M059J (cell line): ENCODE results near the gene ACCSL. TPM values are rescaled to one million over a fixed set of nuclear protein-coding genes. Genes with fewer than 3 reads are reported as not detected.

Experiments used
- DNase-seq: peaks from one replicate; pipeline ENCODE4 v3.0.0-alpha.2; 2012; ENCODE audit warnings: low read depth
- total RNA-seq: library from RNA; depleted of rRNA; stranded (reverse); fragments of >200 nt; shearing (Covaris generic); gene quantifications from 2 replicates; pipeline ENCODE4 v1.2.3, GENCODE V29; 2014

The ACCSL gene
- total RNA-seq, 1 experiment from 2014 or later: not detected

- no peak for DNase-seq
Measured at GRCh38 chr11:44018127-44018521, 29.7 kb upstream of the ACCSL start.

GRCh38 chr11:44018829-44019228 lies 29.0 kb upstream of the ACCSL start:
- DNase-seq: no peak

GRCh38 chr11:44024977-44025376 lies 22.8 kb upstream of the ACCSL start:
- no peak for DNase-seq

- no peak for DNase-seq
Measured at GRCh38 chr11:44025727-44026126, 22.1 kb upstream of the ACCSL start.

GRCh38 chr11:44028401-44028800 lies 19.4 kb upstream of the ACCSL start:
- no peak for DNase-seq

- no peak for DNase-seq
Measured at GRCh38 chr11:44028816-44029506, 18.8 kb upstream of the ACCSL start.

GRCh38 chr11:44029507-44029845 lies 18.3 kb upstream of the ACCSL start:
- no peak for DNase-seq

GRCh38 chr11:44029977-44030911 lies 17.5 kb upstream of the ACCSL start:
- peak; percentile 38 for DNase-seq

GRCh38 chr11:44030996-44031395 lies 16.8 kb upstream of the ACCSL start:
- no peak for DNase-seq

- DNase-seq: no peak
Measured at GRCh38 chr11:44031549-44031948, 16.2 kb upstream of the ACCSL start.

- peak; percentile 47 for DNase-seq
Measured at GRCh38 chr11:44032299-44033085, 15.3 kb upstream of the ACCSL start.

- DNase-seq: no peak
Measured at GRCh38 chr11:44033411-44033850, 14.3 kb upstream of the ACCSL start.

GRCh38 chr11:44033856-44034255 lies 13.9 kb upstream of the ACCSL start:
- DNase-seq: no peak

GRCh38 chr11:44034639-44035038 lies 13.1 kb upstream of the ACCSL start:
- no peak for DNase-seq

- DNase-seq: peak; percentile 76
Measured at GRCh38 chr11:44036811-44037657, 10.7 kb upstream of the ACCSL start.

- DNase-seq: no peak
Measured at GRCh38 chr11:44037658-44037998, 10.2 kb upstream of the ACCSL start.

- DNase-seq: no peak
Measured at GRCh38 chr11:44043157-44043556, 4.6 kb upstream of the ACCSL start.

GRCh38 chr11:44046182-44046581 lies 1.6 kb upstream of the ACCSL start:
- no peak for DNase-seq

- no peak for DNase-seq
Measured at GRCh38 chr11:44047298-44047697, 483 bp upstream of the ACCSL start.

- DNase-seq: no peak
Measured at GRCh38 chr11:44049832-44050231, 2.1 kb downstream of the ACCSL start.

- no peak for DNase-seq
Measured at GRCh38 chr11:44051171-44051570, 3.4 kb downstream of the ACCSL start.
